SK-N-SH (cell line): ENCODE results near the gene MTUS2. TPM values are rescaled to one million over a fixed set of nuclear protein-coding genes. Genes with fewer than 3 reads are reported as not detected.

Source experiments
- CTCF ChIA-PET: fragments of 300-600, 350-600 bp; formaldehyde crosslinking; extraction: SDS; loops from one replicate; lab custom pipeline; 2021; lab: Yijun Ruan, JAX
- POLR2A ChIA-PET: fragments of 350-600 bp; sonication (Branson Sonifier 250); formaldehyde crosslinking; extraction: SDS; loops from one replicate; lab custom pipeline; 2020; ENCODE audit warnings: antibody characterized with exemption, inconsistent platforms; lab: Yijun Ruan, JAX
- DNase-seq: peaks from one replicate; pipeline ENCODE4 v3.0.0; 2012
- H2AFZ ChIP-seq: fragments of 200-600 bp; sonication (generic); 2 replicates; pipeline ENCODE4 v1.8.1; 2016; ENCODE audit warnings: antibody characterized with exemption, mild to moderate bottlenecking, low read depth
- H3F3A ChIP-seq: fragments of 200-600 bp; sonication (generic); replicated peaks from 2 replicates; pipeline ENCODE3; 2016; ENCODE audit warnings: antibody characterized with exemption, mild to moderate bottlenecking; ENCODE audit not compliant: insufficient read depth
- H3K27ac ChIP-seq, 2 experiments: fragments of 200-500 bp in 1 of 2; fragments of 200-600 bp in 1 of 2; sonication (Bioruptor generic) in 1 of 2; sonication (generic), shearing (Covaris generic) in 1 of 2; 2 replicates each; pipeline versions ENCODE4 v1.5.1 to v1.6.1; 2014 to 2016; ENCODE audit warnings: low read depth in 2 of 2, inconsistent platforms in 1 of 2, low read length in 1 of 2, mild to moderate bottlenecking in 1 of 2, mixed read lengths in 1 of 2
- H3K27me3 ChIP-seq: fragments of 200-600 bp; sonication (generic), shearing (Covaris generic); 2 replicates; pipeline ENCODE4 v1.6.1; 2016; ENCODE audit warnings: mixed run types; ENCODE audit not compliant: insufficient read depth
- H3K36me3 ChIP-seq, 2 experiments: fragments of 200-500 bp in 1 of 2; fragments of 200-600 bp in 1 of 2; sonication (Bioruptor generic) in 1 of 2; sonication (generic) in 1 of 2; replicated peaks in 1 of 2; 2 replicates each; pipeline versions ENCODE3 to v1.5.1; 2014 to 2016; ENCODE audit warnings: low read length in 1 of 2, mild to moderate bottlenecking in 1 of 2; ENCODE audit not compliant: insufficient read depth in 2 of 2, control insufficient read depth in 1 of 2
- H3K4me1 ChIP-seq, 2 experiments: fragments of 200-500 bp in 1 of 2; fragments of 200-600 bp in 1 of 2; sonication (Bioruptor generic) in 1 of 2; sonication (generic), shearing (Covaris generic) in 1 of 2; 2 replicates each; pipeline versions ENCODE4 v1.5.1 to v1.6.1; 2014 to 2016; ENCODE audit warnings: low read depth in 1 of 2, low read length in 1 of 2, mixed run types in 1 of 2; ENCODE audit not compliant: insufficient read depth in 2 of 2, control insufficient read depth in 1 of 2
- H3K4me2 ChIP-seq: fragments of 200-600 bp; sonication (generic), shearing (Covaris generic); 2 replicates; pipeline ENCODE4 v1.6.1; 2017; ENCODE audit warnings: mixed run types
- H3K4me3 ChIP-seq, 2 experiments: fragments of 200-500 bp in 1 of 2; fragments of 200-600 bp in 1 of 2; sonication (Bioruptor generic) in 1 of 2; sonication (generic), shearing (Covaris generic) in 1 of 2; 2 replicates each; pipeline versions ENCODE4 v1.5.1 to v1.8.1; 2014 to 2016; ENCODE audit warnings: low read depth in 2 of 2, inconsistent platforms in 1 of 2, low read length in 1 of 2, mild to moderate bottlenecking in 1 of 2, mixed read lengths in 1 of 2, moderate library complexity in 1 of 2
- H3K79me2 ChIP-seq: fragments of 200-600 bp; sonication (generic); 2 replicates; pipeline ENCODE4 v1.8.1; 2017; ENCODE audit warnings: mild to moderate bottlenecking; ENCODE audit not compliant: insufficient read depth
- H3K9ac ChIP-seq: fragments of 200-600 bp; sonication (generic); 2 replicates; pipeline ENCODE4 v1.6.1; 2017; ENCODE audit warnings: mixed run types
- H3K9me2 ChIP-seq: fragments of 200-600 bp; sonication (generic); 2 replicates; pipeline ENCODE4 v1.6.1; 2017; ENCODE audit warnings: mixed run types
- H3K9me3 ChIP-seq: fragments of 200-600 bp; sonication (generic); 2 replicates; pipeline ENCODE4 v1.6.1; 2017; ENCODE audit warnings: mixed run types, mild to moderate bottlenecking, moderate library complexity
- H4K20me1 ChIP-seq: fragments of 200-600 bp; sonication (generic); 2 replicates; pipeline ENCODE4 v1.6.1; 2017; ENCODE audit warnings: mild to moderate bottlenecking, mixed run types; ENCODE audit not compliant: insufficient read depth
- CHD2 ChIP-seq: fragments of 150-350 bp; IDR thresholded peaks from 2 replicates; pipeline ENCODE4 v1.6.1; 2018; ENCODE audit warnings: low read length; ENCODE audit not compliant: partially characterized antibody
- ELF1 ChIP-seq: IDR thresholded peaks from 2 replicates; pipeline ENCODE4 v1.4.0; 2012
- FOSL2 ChIP-seq: IDR thresholded peaks from 2 replicates; pipeline ENCODE4 v1.4.0; 2012; ENCODE audit warnings: low read depth, mild to moderate bottlenecking, moderate library complexity, borderline replicate concordance
- FOXJ3 ChIP-seq: sonication (generic); formaldehyde crosslinking; IDR thresholded peaks from 2 replicates; pipeline ENCODE4 v1.5.1; 2020; ENCODE audit warnings: mild to moderate bottlenecking, missing genetic modification reagents
- JUND ChIP-seq: IDR thresholded peaks from 2 replicates; pipeline ENCODE4 v1.4.0; 2012
- NFIC ChIP-seq: IDR thresholded peaks from 2 replicates; pipeline ENCODE4 v1.4.0; 2012; ENCODE audit warnings: borderline replicate concordance
- NRF1 ChIP-seq: IDR thresholded peaks from 2 replicates; pipeline ENCODE4 v1.6.1; 2012; ENCODE audit warnings: low read depth, mild to moderate bottlenecking, low read length
- RAD21 ChIP-seq: IDR thresholded peaks from 2 replicates; pipeline ENCODE4 v1.6.1; 2012; ENCODE audit warnings: mild to moderate bottlenecking, low read length
- RCOR1 ChIP-seq: fragments of 150-350 bp; IDR thresholded peaks from 2 replicates; pipeline ENCODE4 v1.6.1; 2017; ENCODE audit warnings: antibody characterized with exemption, low read length
- SIN3A ChIP-seq: IDR thresholded peaks from 2 replicates; pipeline ENCODE4 v1.6.1; 2012; ENCODE audit warnings: low read depth, mild to moderate bottlenecking, low read length, moderate library complexity, borderline replicate concordance
- TCF12 ChIP-seq: IDR thresholded peaks from 2 replicates; pipeline ENCODE4 v1.4.0; 2012
- WGBS: methylation state at CpG from one replicate; pipeline ENCODE4 v1.1.6; 2017; ENCODE audit warnings: low lambda C conversion rate; 5-methylcytosine and 5-hydroxymethylcytosine counted together
- polyA plus RNA-seq, 3 experiments: library from polyadenylated mRNA; depleted of rRNA; stranded (reverse); fragments of >200 nt; gene quantifications; 2 replicates each; pipeline ENCODE4 v1.2.3, GENCODE V29; 2012
- TF ChIP-seq, protein P1 (sequence below): IDR thresholded peaks from 2 replicates; pipeline ENCODE4; 2012
- TF ChIP-seq, protein P2 (sequence below): fragments of 200-600 bp; sonication (generic); IDR thresholded peaks from 2 replicates; pipeline ENCODE4 v1.6.1; 2017; ENCODE audit warnings: antibody characterized with exemption, mild to moderate bottlenecking, moderate library complexity
- TF ChIP-seq, protein P3 (sequence below): IDR thresholded peaks from 2 replicates; pipeline ENCODE4 v1.4.0; 2012; ENCODE audit warnings: low read depth, borderline replicate concordance
- TF ChIP-seq, protein P4 (sequence below): fragments of 150-350 bp; IDR thresholded peaks from 2 replicates; pipeline ENCODE4 v1.6.1; 2016; ENCODE audit warnings: mild to moderate bottlenecking, low read depth, low read length

The MTUS2 gene
- polyA plus RNA-seq, 1 of the 3 experiments (the other 2 are of a cell fraction), result 1.7 TPM

DNA sequence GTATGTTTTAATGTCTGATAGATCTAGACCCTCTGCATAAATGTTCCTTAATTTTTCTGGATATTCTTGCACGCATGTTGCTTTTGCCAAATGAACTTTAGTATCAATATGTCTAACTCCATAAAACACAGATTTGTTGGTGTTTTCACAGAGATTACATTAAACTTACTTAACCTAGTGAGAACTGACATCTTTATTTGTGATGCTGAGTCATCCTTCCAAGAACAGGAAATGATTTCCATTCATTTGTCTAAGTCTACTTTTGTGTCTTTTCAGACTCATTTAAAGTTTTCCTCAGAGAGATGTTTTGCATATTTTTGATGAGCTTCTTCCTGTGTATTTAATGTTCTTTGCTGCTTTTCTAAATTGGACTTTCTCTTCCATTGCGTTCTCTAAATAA is 591.3 kb downstream of the MTUS2 start:
- no peaks in the 10 kb centered on the region for H3K4me1 ChIP-seq
- no peaks in the 10 kb centered on the region for H4K20me1 ChIP-seq
- POLR2A ChIA-PET, result no interaction called here
- H3K9ac ChIP-seq, result no peak overlapping the region
- no peak for DNase-seq
- peaks cover 8% of the 10 kb centered on the region for H3F3A ChIP-seq
- TF ChIP-seq JUND (0 out of 2 replicates have a peak, but pooled peaks have one; percentile 20), TCF12 (peak; percentile 40), FOSL2 (peak; percentile 7; the same call in 1 of the 2 replicates), CHD2 (no peak)
- TF ChIP-seq, protein P1, sequence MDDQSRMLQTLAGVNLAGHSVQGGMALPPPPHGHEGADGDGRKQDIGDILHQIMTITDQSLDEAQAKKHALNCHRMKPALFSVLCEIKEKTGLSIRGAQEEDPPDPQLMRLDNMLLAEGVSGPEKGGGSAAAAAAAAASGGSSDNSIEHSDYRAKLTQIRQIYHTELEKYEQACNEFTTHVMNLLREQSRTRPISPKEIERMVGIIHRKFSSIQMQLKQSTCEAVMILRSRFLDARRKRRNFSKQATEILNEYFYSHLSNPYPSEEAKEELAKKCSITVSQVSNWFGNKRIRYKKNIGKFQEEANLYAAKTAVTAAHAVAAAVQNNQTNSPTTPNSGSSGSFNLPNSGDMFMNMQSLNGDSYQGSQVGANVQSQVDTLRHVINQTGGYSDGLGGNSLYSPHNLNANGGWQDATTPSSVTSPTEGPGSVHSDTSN, result peak; percentile 48
- CTCF ChIA-PET, result no interaction called here
- no peak overlapping the region for H2AFZ ChIP-seq
- H3K27me3 ChIP-seq, result no peaks in the 10 kb centered on the region
- H3K9me2 ChIP-seq, result no peaks in the 10 kb centered on the region
- H3K36me3 ChIP-seq, result no peaks in the 10 kb centered on the region
- H3K27ac ChIP-seq, result no peak overlapping the region
- H3K9me3 ChIP-seq, result no peaks in the 10 kb centered on the region; the same call in 1 of the 2 replicates
- 37% methylated on average over 2 of the region's 2 CpGs for WGBS
- no peak overlapping the region for H3K4me3 ChIP-seq
- H3K4me2 ChIP-seq, result no peak overlapping the region
- H3K79me2 ChIP-seq, result no peaks in the 10 kb centered on the region

DNA sequence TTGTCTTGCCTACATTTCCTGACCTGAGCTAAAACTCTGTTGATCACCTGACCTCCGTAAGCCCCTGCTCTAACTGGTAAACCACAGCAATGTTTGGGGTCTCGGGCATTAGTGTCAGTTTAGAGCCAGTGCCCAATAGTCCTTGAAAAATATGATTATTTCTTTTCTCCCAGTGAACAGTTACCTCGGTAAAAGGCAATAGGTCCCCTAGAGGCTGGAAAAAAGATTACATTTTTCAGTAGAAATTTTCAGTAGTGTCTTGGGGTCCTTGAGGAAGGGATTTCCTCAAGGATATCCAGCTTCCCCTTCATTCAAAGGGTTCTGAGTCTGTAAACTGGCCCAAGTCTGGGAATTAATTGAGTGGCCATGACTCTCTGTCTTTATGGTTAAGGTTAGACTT is 597.9 kb downstream of the MTUS2 start:
- Histone ChIP-seq H3K9me2 (no peaks in the 10 kb centered on the region), H3K36me3 (no peaks in the 10 kb centered on the region), H3K4me3 (no peak overlapping the region), H3K9me3 (no peaks in the 10 kb centered on the region; the same call in 1 of the 2 replicates), H4K20me1 (no peaks in the 10 kb centered on the region), H3K4me2 (no peak overlapping the region), H3K4me1 (no peaks in the 10 kb centered on the region), H3K27me3 (no peaks in the 10 kb centered on the region; the same call in 1 of the 2 replicates), H3F3A (no peaks in the 10 kb centered on the region), H3K9ac (no peak overlapping the region), H2AFZ (no peak overlapping the region), H3K27ac (no peak overlapping the region), H3K79me2 (no peaks in the 10 kb centered on the region)
- WGBS, result 36% methylated on average over 3 of the region's 3 CpGs
- CTCF ChIA-PET, result interaction anchor here (0.7 to 1.2 kb wide), 4 partner anchors 9 to 37 kb away, joined by 3 to 4 read pairs (median 4); no protein-coding TSS in a partner anchor
- TF ChIP-seq RCOR1, result no peak
- TF ChIP-seq, protein P2, sequence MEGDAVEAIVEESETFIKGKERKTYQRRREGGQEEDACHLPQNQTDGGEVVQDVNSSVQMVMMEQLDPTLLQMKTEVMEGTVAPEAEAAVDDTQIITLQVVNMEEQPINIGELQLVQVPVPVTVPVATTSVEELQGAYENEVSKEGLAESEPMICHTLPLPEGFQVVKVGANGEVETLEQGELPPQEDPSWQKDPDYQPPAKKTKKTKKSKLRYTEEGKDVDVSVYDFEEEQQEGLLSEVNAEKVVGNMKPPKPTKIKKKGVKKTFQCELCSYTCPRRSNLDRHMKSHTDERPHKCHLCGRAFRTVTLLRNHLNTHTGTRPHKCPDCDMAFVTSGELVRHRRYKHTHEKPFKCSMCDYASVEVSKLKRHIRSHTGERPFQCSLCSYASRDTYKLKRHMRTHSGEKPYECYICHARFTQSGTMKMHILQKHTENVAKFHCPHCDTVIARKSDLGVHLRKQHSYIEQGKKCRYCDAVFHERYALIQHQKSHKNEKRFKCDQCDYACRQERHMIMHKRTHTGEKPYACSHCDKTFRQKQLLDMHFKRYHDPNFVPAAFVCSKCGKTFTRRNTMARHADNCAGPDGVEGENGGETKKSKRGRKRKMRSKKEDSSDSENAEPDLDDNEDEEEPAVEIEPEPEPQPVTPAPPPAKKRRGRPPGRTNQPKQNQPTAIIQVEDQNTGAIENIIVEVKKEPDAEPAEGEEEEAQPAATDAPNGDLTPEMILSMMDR, result peak; percentile 23; the same call in 1 of the 2 replicates
- POLR2A ChIA-PET, result no interaction called here
- DNase-seq, result no peak

DNA sequence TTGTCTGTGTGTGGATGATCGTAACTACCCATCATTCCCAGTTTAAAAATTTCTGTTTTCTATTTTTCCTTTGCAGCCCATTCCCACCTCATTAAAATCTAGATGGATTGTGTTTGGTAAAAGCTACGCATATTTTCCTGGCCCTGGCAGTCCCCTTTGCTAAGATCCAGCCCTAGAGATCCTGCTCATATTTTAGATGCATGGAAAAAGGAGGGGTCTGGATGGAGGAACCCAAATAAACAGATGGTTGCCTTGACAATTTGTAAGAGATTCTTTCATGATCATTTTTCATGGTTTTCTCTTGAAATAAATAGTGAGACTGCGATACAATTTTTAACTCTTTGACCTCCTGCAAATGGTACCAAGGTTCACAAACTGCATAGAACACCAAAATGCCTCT is 601.0 kb downstream of the MTUS2 start:
- Histone ChIP-seq H3K27ac (no peak overlapping the region), H3K79me2 (no peaks in the 10 kb centered on the region), H4K20me1 (no peaks in the 10 kb centered on the region), H3F3A (no peaks in the 10 kb centered on the region), H2AFZ (no peak overlapping the region), H3K4me3 (no peak overlapping the region), H3K36me3 (no peaks in the 10 kb centered on the region), H3K27me3 (no peaks in the 10 kb centered on the region; the same call in 1 of the 2 replicates), H3K4me2 (no peak overlapping the region), H3K4me1 (no peaks in the 10 kb centered on the region), H3K9me3 (no peaks in the 10 kb centered on the region), H3K9ac (no peak overlapping the region), H3K9me2 (no peaks in the 10 kb centered on the region)
- TF ChIP-seq ELF1 (no peak), NFIC (no peak), RAD21 (no peak), FOXJ3 (CRISPR knock-in tag) (no peak), SIN3A (no peak), RCOR1 (no peak), NRF1 (no peak), FOSL2 (no peak)
- TF ChIP-seq, protein P3, sequence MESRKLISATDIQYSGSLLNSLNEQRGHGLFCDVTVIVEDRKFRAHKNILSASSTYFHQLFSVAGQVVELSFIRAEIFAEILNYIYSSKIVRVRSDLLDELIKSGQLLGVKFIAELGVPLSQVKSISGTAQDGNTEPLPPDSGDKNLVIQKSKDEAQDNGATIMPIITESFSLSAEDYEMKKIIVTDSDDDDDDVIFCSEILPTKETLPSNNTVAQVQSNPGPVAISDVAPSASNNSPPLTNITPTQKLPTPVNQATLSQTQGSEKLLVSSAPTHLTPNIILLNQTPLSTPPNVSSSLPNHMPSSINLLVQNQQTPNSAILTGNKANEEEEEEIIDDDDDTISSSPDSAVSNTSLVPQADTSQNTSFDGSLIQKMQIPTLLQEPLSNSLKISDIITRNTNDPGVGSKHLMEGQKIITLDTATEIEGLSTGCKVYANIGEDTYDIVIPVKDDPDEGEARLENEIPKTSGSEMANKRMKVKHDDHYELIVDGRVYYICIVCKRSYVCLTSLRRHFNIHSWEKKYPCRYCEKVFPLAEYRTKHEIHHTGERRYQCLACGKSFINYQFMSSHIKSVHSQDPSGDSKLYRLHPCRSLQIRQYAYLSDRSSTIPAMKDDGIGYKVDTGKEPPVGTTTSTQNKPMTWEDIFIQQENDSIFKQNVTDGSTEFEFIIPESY, result no peak
- TF ChIP-seq, protein P4, sequence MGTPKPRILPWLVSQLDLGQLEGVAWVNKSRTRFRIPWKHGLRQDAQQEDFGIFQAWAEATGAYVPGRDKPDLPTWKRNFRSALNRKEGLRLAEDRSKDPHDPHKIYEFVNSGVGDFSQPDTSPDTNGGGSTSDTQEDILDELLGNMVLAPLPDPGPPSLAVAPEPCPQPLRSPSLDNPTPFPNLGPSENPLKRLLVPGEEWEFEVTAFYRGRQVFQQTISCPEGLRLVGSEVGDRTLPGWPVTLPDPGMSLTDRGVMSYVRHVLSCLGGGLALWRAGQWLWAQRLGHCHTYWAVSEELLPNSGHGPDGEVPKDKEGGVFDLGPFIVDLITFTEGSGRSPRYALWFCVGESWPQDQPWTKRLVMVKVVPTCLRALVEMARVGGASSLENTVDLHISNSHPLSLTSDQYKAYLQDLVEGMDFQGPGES, result no peak
- POLR2A ChIA-PET, result no interaction called here
- WGBS, result 69% methylated on average over 3 of the region's 3 CpGs
- DNase-seq, result no peak
- CTCF ChIA-PET, result interaction anchor here (1.4 kb wide), 1 partner anchor 51 kb away, joined by 3 read pairs; no protein-coding TSS in a partner anchor
